HepG2 (cell line): ENCODE data around the gene KRT73. TPM values are rescaled to one million over a fixed set of nuclear protein-coding genes. Genes with fewer than 3 reads are reported as not detected.

Experiments used
- AGO2 ChIP-seq: fragments of 200-400 bp; formaldehyde crosslinking; optimal IDR thresholded peaks from 2 replicates; pipeline ENCODE3; 2017; ENCODE audit warnings: mild to moderate bottlenecking, low read depth, low read length, moderate library complexity
- ARID4A ChIP-seq: sonication (generic); formaldehyde crosslinking; IDR thresholded peaks from 2 replicates; pipeline ENCODE4 v1.5.0; 2020; ENCODE audit warnings: mild to moderate bottlenecking, missing genetic modification reagents, borderline replicate concordance
- ELF3 ChIP-seq: IDR thresholded peaks from 2 replicates; pipeline ENCODE4 v1.6.1; 2016; ENCODE audit warnings: missing genetic modification reagents, missing compliant biosample characterization
- GTF2F1 ChIP-seq: fragments of 150-350 bp; IDR thresholded peaks from 2 replicates; pipeline ENCODE4 v1.6.1; 2014; ENCODE audit warnings: low read length
- KLF9 ChIP-seq: IDR thresholded peaks from 2 replicates; pipeline ENCODE4 v1.6.1; 2016; ENCODE audit warnings: low read depth
- NFKBIZ ChIP-seq: IDR thresholded peaks from 2 replicates; pipeline ENCODE4 v1.6.1; 2018; ENCODE audit warnings: missing genetic modification reagents, missing compliant biosample characterization
- NR0B2 ChIP-seq: sonication (generic); formaldehyde crosslinking; IDR thresholded peaks from 2 replicates; pipeline ENCODE4 v1.4.0; 2020; ENCODE audit warnings: mild to moderate bottlenecking, missing genetic modification reagents
- THAP8 ChIP-seq: sonication (generic); formaldehyde crosslinking; IDR thresholded peaks from 2 replicates; pipeline ENCODE4 v1.5.1; 2020; ENCODE audit warnings: missing genetic modification reagents, mild to moderate bottlenecking, borderline replicate concordance
- ZMYM3 ChIP-seq: sonication (generic); formaldehyde crosslinking; IDR thresholded peaks from 2 replicates; pipeline ENCODE4 v1.5.1; 2020; ENCODE audit warnings: mild to moderate bottlenecking, missing genetic modification reagents
- ZNF20 ChIP-seq: sonication (generic); formaldehyde crosslinking; IDR thresholded peaks from 2 replicates; pipeline ENCODE4 v1.4.0; 2020; ENCODE audit warnings: mild to moderate bottlenecking, moderate library complexity, missing genetic modification reagents
- ZNF256 ChIP-seq: sonication (generic); formaldehyde crosslinking; conservative IDR thresholded peaks from 2 replicates; pipeline ENCODE4 v1.4.0; 2020; ENCODE audit warnings: missing genetic modification reagents
- ZNF34 ChIP-seq: sonication (generic); formaldehyde crosslinking; IDR thresholded peaks from 2 replicates; pipeline ENCODE4 v1.4.0; 2020; ENCODE audit warnings: mild to moderate bottlenecking, missing genetic modification reagents, borderline replicate concordance
- polyA plus RNA-seq, 8 experiments: library from polyadenylated mRNA; depleted of rRNA in 3 of 8; stranded (reverse) in 7 of 8; unstranded in 1 of 8; fragments of >200 nt; fragmentation: Illumina TruSeq in 4 of 8; extraction: Trizol in 4 of 8; gene quantifications; 2 replicates each; pipeline versions ENCODE4 v1.2.1 to v1.2.3, GENCODE V29; 2011 to 2016; ENCODE audit warnings: low read depth in 4 of 8, missing spikeins in 1 of 8, mixed read lengths in 1 of 8; ENCODE audit not compliant: insufficient read depth in 1 of 8
- total RNA-seq, 5 experiments: library from RNA; depleted of rRNA; stranded (reverse); fragments of >200 nt; fragmentation: Illumina TruSeq; extraction: Trizol; gene quantifications; 2 replicates each; pipeline ENCODE4 v1.2.3, GENCODE V29; 2016; ENCODE audit warnings: low read depth in 1 of 5
- TF ChIP-seq, protein P1 (sequence below): sonication (generic); formaldehyde crosslinking; IDR thresholded peaks from 2 replicates; pipeline ENCODE4 v1.4.0; 2020; ENCODE audit warnings: missing genetic modification reagents, borderline replicate concordance

The KRT73 gene
- total and polyA plus RNA-seq, 2 of the 13 experiments (the other 11 are each of a cell fraction or from before 2014, with no cell fraction given) = not detected

DNA sequence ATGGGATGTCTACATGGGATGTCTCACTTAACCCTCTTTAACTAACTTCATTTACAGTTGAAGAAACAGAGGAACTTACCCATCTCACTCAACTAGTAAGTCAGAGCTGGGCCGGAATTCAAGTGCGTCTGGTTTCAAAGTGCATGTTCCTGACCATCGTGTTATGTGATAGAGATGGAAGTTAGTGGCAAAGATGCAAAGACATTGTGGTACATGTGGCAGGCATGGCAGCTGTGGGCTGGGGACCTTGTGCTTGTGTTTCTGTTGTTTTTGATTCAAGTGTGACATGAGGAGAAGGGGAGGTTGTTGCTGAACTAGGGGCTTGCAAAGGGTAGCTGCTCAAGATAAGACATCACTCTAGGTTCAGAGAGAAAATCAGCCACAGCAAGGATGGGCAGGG lies 42.4 kb downstream of the KRT73 start (continued):
- TF ChIP-seq, protein P1, sequence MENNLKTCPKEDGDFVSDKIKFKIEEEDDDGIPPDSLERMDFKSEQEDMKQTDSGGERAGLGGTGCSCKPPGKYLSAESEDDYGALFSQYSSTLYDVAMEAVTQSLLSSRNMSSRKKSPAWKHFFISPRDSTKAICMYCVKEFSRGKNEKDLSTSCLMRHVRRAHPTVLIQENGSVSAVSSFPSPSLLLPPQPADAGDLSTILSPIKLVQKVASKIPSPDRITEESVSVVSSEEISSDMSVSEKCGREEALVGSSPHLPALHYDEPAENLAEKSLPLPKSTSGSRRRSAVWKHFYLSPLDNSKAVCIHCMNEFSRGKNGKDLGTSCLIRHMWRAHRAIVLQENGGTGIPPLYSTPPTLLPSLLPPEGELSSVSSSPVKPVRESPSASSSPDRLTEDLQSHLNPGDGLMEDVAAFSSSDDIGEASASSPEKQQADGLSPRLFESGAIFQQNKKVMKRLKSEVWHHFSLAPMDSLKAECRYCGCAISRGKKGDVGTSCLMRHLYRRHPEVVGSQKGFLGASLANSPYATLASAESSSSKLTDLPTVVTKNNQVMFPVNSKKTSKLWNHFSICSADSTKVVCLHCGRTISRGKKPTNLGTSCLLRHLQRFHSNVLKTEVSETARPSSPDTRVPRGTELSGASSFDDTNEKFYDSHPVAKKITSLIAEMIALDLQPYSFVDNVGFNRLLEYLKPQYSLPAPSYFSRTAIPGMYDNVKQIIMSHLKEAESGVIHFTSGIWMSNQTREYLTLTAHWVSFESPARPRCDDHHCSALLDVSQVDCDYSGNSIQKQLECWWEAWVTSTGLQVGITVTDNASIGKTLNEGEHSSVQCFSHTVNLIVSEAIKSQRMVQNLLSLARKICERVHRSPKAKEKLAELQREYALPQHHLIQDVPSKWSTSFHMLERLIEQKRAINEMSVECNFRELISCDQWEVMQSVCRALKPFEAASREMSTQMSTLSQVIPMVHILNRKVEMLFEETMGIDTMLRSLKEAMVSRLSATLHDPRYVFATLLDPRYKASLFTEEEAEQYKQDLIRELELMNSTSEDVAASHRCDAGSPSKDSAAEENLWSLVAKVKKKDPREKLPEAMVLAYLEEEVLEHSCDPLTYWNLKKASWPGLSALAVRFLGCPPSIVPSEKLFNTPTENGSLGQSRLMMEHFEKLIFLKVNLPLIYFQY (CRISPR knock-in tag) = no peak
- TF ChIP-seq AGO2 (no peak), ZMYM3 (CRISPR knock-in tag) (no peak), ZNF256 (no peak), ZNF34 (CRISPR knock-in tag) (no peak), NR0B2 (CRISPR knock-in tag) (no peak), ELF3 (CRISPR knock-in tag) (no peak), ARID4A (CRISPR knock-in tag) (no peak), GTF2F1 (no peak), THAP8 (CRISPR knock-in tag) (no peak), ZNF20 (CRISPR knock-in tag) (no peak), NFKBIZ (CRISPR knock-in tag) (no peak), KLF9 (CRISPR knock-in tag) (no peak)
- TF ChIP-seq, all 625 proteins: peak for 0
